Erythroblast (primary cell): Measurements from ENCODE around the gene TRAF3IP3.
A peak's percentile ranks its signal among the peaks of the same experiment; 100 is the strongest.

Experiments used
- DNase-seq, 2 experiments: peaks; one replicate each; lab custom pipeline; 2025; lab: John Stamatoyannopoulos, UW
- GATA1 ChIP-seq: IDR thresholded peaks from 2 replicates; pipeline ENCODE4 v1.6.1; 2011; ENCODE audit warnings: low read depth, mild to moderate bottlenecking, control low read depth, low read length, moderate library complexity
- POLR2A ChIP-seq: IDR thresholded peaks from 2 replicates; pipeline ENCODE4 v1.6.1; 2011; ENCODE audit warnings: mild to moderate bottlenecking, low read length

TRAF3IP3 gene

GRCh38 chr1:209823143-209824041 lies 67.5 kb downstream of the TRAF3IP3 start:
- DNase-seq = peak; percentile 67 to 79
- no peak for TF ChIP-seq GATA1
- no peak for TF ChIP-seq POLR2A

GRCh38 chr1:209825591-209826434 lies 70.0 kb downstream of the TRAF3IP3 start:
- DNase-seq = no peak
- no peak for TF ChIP-seq POLR2A
- no peak for TF ChIP-seq GATA1

GRCh38 chr1:209827384-209828262 lies 71.8 kb downstream of the TRAF3IP3 start, which contains the start of gene UTP25:
Gene UTP25, plus strand, starts transcription at chr1:209827972. Its CDS starts 92 bp downstream, at chr1:209828064.
- TF ChIP-seq GATA1 (no peak), POLR2A (peak; percentile 64)
- peak; percentile 96 to 97 for DNase-seq

GRCh38 chr1:209829716-209830115 lies 73.9 kb downstream of the TRAF3IP3 start:
- no peak for DNase-seq
- TF ChIP-seq GATA1 = no peak
- TF ChIP-seq POLR2A = no peak

GRCh38 chr1:209830722-209831121 lies 74.9 kb downstream of the TRAF3IP3 start:
- TF ChIP-seq GATA1 (no peak), POLR2A (no peak)
- no peak for DNase-seq

GRCh38 chr1:209831615-209832014 lies 75.8 kb downstream of the TRAF3IP3 start:
- TF ChIP-seq POLR2A (no peak), GATA1 (no peak)
- DNase-seq = peak in 1 of 2 experiments; percentile 19
